Measurements from ENCODE around the gene DXO.

DXO gene

DNA sequence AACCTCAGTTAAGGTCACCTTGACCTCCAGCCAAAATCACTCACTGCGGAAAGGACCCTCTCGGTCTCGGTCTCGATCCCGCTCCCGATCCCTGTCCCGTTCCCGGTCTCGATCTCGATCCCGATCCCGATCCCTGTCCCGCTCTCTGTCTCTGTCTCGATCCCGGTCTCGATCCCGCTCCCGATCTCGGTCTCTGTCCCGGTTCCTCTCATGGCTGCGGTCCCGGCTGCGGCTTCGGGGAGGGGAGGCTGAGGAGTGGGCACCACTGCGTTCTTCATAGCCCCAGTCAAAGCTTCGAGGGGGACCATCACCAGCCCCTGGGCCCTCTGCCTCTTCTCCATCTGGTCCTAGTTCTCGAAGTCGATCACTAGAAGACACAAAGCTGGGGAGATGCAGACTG, 17.4 kb downstream of the DXO start:
- no peak for DNase-seq (ENCODE audit: low read depth)
- no peak overlapping the region for H3K4me3 ChIP-seq (ENCODE audit: low read depth, low read length)
- TF ChIP-seq MAX (IDR thresholded peaks at IDR 0.05; ENCODE audit: low read depth, low read length) (no peak), MYC (IDR thresholded peaks at IDR 0.05; ENCODE audit: low read depth, low read length) (no peak), POLR2A (IDR thresholded peaks at IDR 0.05; ENCODE audit: extremely low read depth, insufficient read length) (no peak)
- TF ChIP-seq, protein P1, sequence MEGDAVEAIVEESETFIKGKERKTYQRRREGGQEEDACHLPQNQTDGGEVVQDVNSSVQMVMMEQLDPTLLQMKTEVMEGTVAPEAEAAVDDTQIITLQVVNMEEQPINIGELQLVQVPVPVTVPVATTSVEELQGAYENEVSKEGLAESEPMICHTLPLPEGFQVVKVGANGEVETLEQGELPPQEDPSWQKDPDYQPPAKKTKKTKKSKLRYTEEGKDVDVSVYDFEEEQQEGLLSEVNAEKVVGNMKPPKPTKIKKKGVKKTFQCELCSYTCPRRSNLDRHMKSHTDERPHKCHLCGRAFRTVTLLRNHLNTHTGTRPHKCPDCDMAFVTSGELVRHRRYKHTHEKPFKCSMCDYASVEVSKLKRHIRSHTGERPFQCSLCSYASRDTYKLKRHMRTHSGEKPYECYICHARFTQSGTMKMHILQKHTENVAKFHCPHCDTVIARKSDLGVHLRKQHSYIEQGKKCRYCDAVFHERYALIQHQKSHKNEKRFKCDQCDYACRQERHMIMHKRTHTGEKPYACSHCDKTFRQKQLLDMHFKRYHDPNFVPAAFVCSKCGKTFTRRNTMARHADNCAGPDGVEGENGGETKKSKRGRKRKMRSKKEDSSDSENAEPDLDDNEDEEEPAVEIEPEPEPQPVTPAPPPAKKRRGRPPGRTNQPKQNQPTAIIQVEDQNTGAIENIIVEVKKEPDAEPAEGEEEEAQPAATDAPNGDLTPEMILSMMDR (IDR thresholded peaks at IDR 0.05; ENCODE audit: low read depth, low read length): no peak

DNA sequence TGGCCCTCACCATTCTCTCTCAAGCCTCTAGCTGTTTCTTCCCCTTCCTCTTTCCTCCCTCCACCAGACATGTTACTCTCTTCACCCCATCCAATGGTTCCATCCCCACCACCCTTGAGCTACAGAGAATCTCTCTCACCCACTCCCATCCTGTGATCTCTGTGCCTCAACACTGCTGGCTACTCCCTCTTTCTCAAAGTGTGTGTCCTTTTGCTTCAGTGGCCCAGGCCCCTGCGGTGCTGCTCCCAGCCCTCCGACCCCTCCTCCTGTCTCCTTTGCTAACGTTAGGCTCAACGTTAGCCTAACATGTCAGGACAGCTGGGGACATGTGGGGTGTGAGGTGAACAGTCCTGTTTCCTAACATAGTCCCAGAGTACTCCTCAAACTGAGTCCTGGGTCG, 19.0 kb downstream of the DXO start:
- no peak for DNase-seq (ENCODE audit: low read depth)
- H3K4me3 ChIP-seq (ENCODE audit: low read depth, low read length): no peak overlapping the region
- TF ChIP-seq MYC (IDR thresholded peaks at IDR 0.05; ENCODE audit: low read depth, low read length): no peak
- TF ChIP-seq MAX (IDR thresholded peaks at IDR 0.05; ENCODE audit: low read depth, low read length): no peak
- no peak for TF ChIP-seq POLR2A (IDR thresholded peaks at IDR 0.05; ENCODE audit: extremely low read depth, insufficient read length)
- TF ChIP-seq, protein P1 (IDR thresholded peaks at IDR 0.05; ENCODE audit: low read depth, low read length): no peak

DNA sequence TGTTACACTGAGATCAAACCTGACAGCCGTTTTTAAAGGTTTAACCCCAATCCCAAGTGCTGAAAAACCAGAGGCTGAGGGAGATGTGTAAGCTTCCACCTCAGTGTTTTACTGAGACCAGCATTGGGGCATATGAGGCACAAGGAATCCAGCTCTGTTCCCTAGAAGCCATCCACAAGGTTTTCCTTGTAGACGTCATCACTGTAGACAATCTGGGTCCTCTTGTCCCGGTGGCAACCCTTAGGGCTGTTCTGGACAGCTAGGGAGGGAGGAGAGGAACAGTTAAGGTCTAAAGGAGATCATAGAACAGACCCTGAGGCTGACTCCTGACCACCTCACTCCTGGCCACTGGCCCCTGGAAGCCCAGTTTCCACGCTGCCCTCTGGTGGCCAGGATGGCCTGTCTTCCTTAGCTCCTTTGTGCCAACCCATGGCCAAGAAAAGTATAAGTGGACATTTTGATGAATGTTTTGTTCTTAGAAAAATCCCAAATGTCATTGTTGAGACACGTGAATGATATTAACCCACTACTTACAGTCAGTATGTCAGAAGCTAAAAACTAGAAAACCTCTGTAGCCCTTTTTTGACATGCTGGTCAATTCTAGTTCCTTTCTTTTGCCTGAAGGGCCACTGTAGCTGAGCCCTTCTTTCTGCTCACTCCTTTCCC, 19.7 kb downstream of the DXO start:
- peak; percentile 62 for DNase-seq (ENCODE audit: low read depth)
- no peak for TF ChIP-seq MYC (IDR thresholded peaks at IDR 0.05; ENCODE audit: low read depth, low read length)
- TF ChIP-seq, protein P1 (IDR thresholded peaks at IDR 0.05; ENCODE audit: low read depth, low read length): peak; percentile 89
- no peak overlapping the region for H3K4me3 ChIP-seq (ENCODE audit: low read depth, low read length)

- H3K4me3 ChIP-seq (ENCODE audit: low read depth, low read length): no peak overlapping the region
- TF ChIP-seq, protein P1 (IDR thresholded peaks at IDR 0.05; ENCODE audit: low read depth, low read length): no peak
- no peak for TF ChIP-seq POLR2A (IDR thresholded peaks at IDR 0.05; ENCODE audit: extremely low read depth, insufficient read length)
- TF ChIP-seq MAX (IDR thresholded peaks at IDR 0.05; ENCODE audit: low read depth, low read length): no peak
- TF ChIP-seq MYC (IDR thresholded peaks at IDR 0.05; ENCODE audit: low read depth, low read length): no peak
- DNase-seq (ENCODE audit: low read depth): no peak
These were observed 21.9 kb downstream of the DXO start for GRCh38 chr6:31949926-31950548.

GRCh38 chr6:31948753-31949413, 23.1 kb downstream of the DXO start:
- DNase-seq (ENCODE audit: low read depth): no peak
- no peak overlapping the region for H3K4me3 ChIP-seq (ENCODE audit: low read depth, low read length)
- TF ChIP-seq POLR2A (IDR thresholded peaks at IDR 0.05; ENCODE audit: extremely low read depth, insufficient read length): no peak
- TF ChIP-seq MYC (IDR thresholded peaks at IDR 0.05; ENCODE audit: low read depth, low read length): no peak
- TF ChIP-seq, protein P1 (IDR thresholded peaks at IDR 0.05; ENCODE audit: low read depth, low read length): no peak
- no peak for TF ChIP-seq MAX (IDR thresholded peaks at IDR 0.05; ENCODE audit: low read depth, low read length)
